IPS-18a (cell line): ENCODE data around the gene MTMR10.
A peak's percentile ranks its signal among the peaks of the same experiment; 100 is the strongest.

Experiments
- H3K27ac ChIP-seq: one replicate; pipeline ENCODE4 v1.5.1; 2013; ENCODE audit warnings: low read length
- H3K27me3 ChIP-seq: one replicate; pipeline ENCODE4 v1.6.1; 2013; ENCODE audit warnings: mild to moderate bottlenecking, low read length; ENCODE audit not compliant: control insufficient read depth, insufficient read depth
- H3K36me3 ChIP-seq: one replicate; pipeline ENCODE4 v1.6.1; 2013; ENCODE audit warnings: low read depth, low read length; ENCODE audit not compliant: control insufficient read depth
- H3K4me1 ChIP-seq: one replicate; pipeline ENCODE4 v1.6.1; 2013; ENCODE audit warnings: low read depth, low read length; ENCODE audit not compliant: control insufficient read depth
- H3K4me3 ChIP-seq: one replicate; pipeline ENCODE4 v1.5.1; 2013; ENCODE audit warnings: low read length
- H3K9ac ChIP-seq: one replicate; pipeline ENCODE4 v1.6.1; 2013; ENCODE audit warnings: mild to moderate bottlenecking, low read length, moderate library complexity
- H3K9me3 ChIP-seq: one replicate; pipeline ENCODE4 v1.6.1; 2013; ENCODE audit warnings: low read depth, low read length; ENCODE audit not compliant: control insufficient read depth

Gene MTMR10

GRCh38 chr15:30925686-30926085, 65.7 kb downstream of the MTMR10 start:
- no peaks in the 10 kb centered on the region for H3K27me3 ChIP-seq
- no peak overlapping the region for H3K27ac ChIP-seq
- H3K36me3 ChIP-seq, result peaks cover 46% of the 10 kb centered on the region
- H3K4me3 ChIP-seq, result no peak overlapping the region
- peaks cover 33% of the 10 kb centered on the region for H3K4me1 ChIP-seq
- H3K9me3 ChIP-seq, result no peaks in the 10 kb centered on the region
- H3K9ac ChIP-seq, result no peak overlapping the region

- Histone ChIP-seq H3K9me3 (no peaks in the 10 kb centered on the region), H3K36me3 (peaks cover 40% of the 10 kb centered on the region), H3K4me1 (peaks cover 33% of the 10 kb centered on the region), H3K9ac (no peak overlapping the region), H3K27me3 (no peaks in the 10 kb centered on the region), H3K4me3 (no peak overlapping the region), H3K27ac (no peak overlapping the region)
Observed at GRCh38 chr15:30924353-30924752, 67.1 kb downstream of the MTMR10 start.

- Histone ChIP-seq H3K9me3 (no peaks in the 10 kb centered on the region), H3K27me3 (no peaks in the 10 kb centered on the region), H3K27ac (peak overlapping the region; percentile 92), H3K4me1 (peaks cover 33% of the 10 kb centered on the region), H3K36me3 (peaks cover 42% of the 10 kb centered on the region), H3K9ac (peak overlapping the region; percentile 56), H3K4me3 (no peak overlapping the region)
Observed at GRCh38 chr15:30923429-30923828, 68.0 kb downstream of the MTMR10 start.

- Histone ChIP-seq H3K27ac (peak overlapping the region; percentile 92), H3K36me3 (peaks cover 47% of the 10 kb centered on the region), H3K27me3 (no peaks in the 10 kb centered on the region), H3K4me3 (peak overlapping the region; percentile 37), H3K9ac (peak overlapping the region; percentile 56), H3K9me3 (no peaks in the 10 kb centered on the region), H3K4me1 (peaks cover 33% of the 10 kb centered on the region)
Observed at GRCh38 chr15:30922480-30923311, 68.7 kb downstream of the MTMR10 start.

- no peaks in the 10 kb centered on the region for H3K27me3 ChIP-seq
- peaks cover 47% of the 10 kb centered on the region for H3K36me3 ChIP-seq
- no peaks in the 10 kb centered on the region for H3K9me3 ChIP-seq
- H3K9ac ChIP-seq, result peak overlapping the region; percentile 56
- H3K27ac ChIP-seq, result peak overlapping the region; percentile 92
- peak overlapping the region; percentile 37 for H3K4me3 ChIP-seq
- H3K4me1 ChIP-seq, result peaks cover 33% of the 10 kb centered on the region
Observed at GRCh38 chr15:30921781-30922479, 69.5 kb downstream of the MTMR10 start.

- Histone ChIP-seq H3K4me3 (no peak overlapping the region), H3K27ac (no peak overlapping the region), H3K36me3 (peaks cover 42% of the 10 kb centered on the region), H3K9me3 (no peaks in the 10 kb centered on the region), H3K4me1 (peaks cover 33% of the 10 kb centered on the region), H3K27me3 (no peaks in the 10 kb centered on the region), H3K9ac (no peak overlapping the region)
Observed at GRCh38 chr15:30921106-30921505, 70.3 kb downstream of the MTMR10 start.

- Histone ChIP-seq H3K9me3 (no peaks in the 10 kb centered on the region), H3K36me3 (peaks cover 41% of the 10 kb centered on the region), H3K4me1 (peaks cover 33% of the 10 kb centered on the region), H3K27me3 (no peaks in the 10 kb centered on the region), H3K9ac (no peak overlapping the region), H3K4me3 (no peak overlapping the region), H3K27ac (no peak overlapping the region)
Observed at GRCh38 chr15:30919877-30920550, 71.4 kb downstream of the MTMR10 start.

- Histone ChIP-seq H3K4me3 (no peak overlapping the region), H3K36me3 (peaks cover 42% of the 10 kb centered on the region), H3K27ac (no peak overlapping the region), H3K27me3 (no peaks in the 10 kb centered on the region), H3K9me3 (no peaks in the 10 kb centered on the region), H3K4me1 (peaks cover 27% of the 10 kb centered on the region), H3K9ac (no peak overlapping the region)
Observed at GRCh38 chr15:30918366-30918765, 73.1 kb downstream of the MTMR10 start.

- Histone ChIP-seq H3K4me1 (peaks cover 20% of the 10 kb centered on the region), H3K9me3 (no peaks in the 10 kb centered on the region), H3K4me3 (no peak overlapping the region), H3K9ac (no peak overlapping the region), H3K27ac (no peak overlapping the region), H3K36me3 (peaks cover 49% of the 10 kb centered on the region), H3K27me3 (no peaks in the 10 kb centered on the region)
Observed at GRCh38 chr15:30917675-30918074, 73.8 kb downstream of the MTMR10 start.

GRCh38 chr15:30917013-30917412, 74.4 kb downstream of the MTMR10 start:
- Histone ChIP-seq H3K9ac (no peak overlapping the region), H3K27me3 (no peaks in the 10 kb centered on the region), H3K4me3 (no peak overlapping the region), H3K27ac (no peak overlapping the region), H3K36me3 (peaks cover 49% of the 10 kb centered on the region), H3K4me1 (peaks cover 14% of the 10 kb centered on the region), H3K9me3 (no peaks in the 10 kb centered on the region)

- Histone ChIP-seq H3K4me1 (no peaks in the 10 kb centered on the region), H3K27me3 (no peaks in the 10 kb centered on the region), H3K36me3 (peaks cover 65% of the 10 kb centered on the region), H3K4me3 (no peak overlapping the region), H3K9me3 (no peaks in the 10 kb centered on the region), H3K27ac (no peak overlapping the region), H3K9ac (no peak overlapping the region)
Observed at GRCh38 chr15:30913761-30914160, 77.7 kb downstream of the MTMR10 start.
